GM12891 (cell line): Measurements from ENCODE around the gene NBEA.

ENCODE experiments used
- PAX5 ChIP-seq: IDR thresholded peaks from 2 replicates; pipeline ENCODE4 v1.6.1; 2011; ENCODE audit warnings: low read length, moderate library complexity, mild to moderate bottlenecking; ENCODE audit not compliant: insufficient read depth, severe bottlenecking
- POLR2A ChIP-seq: IDR thresholded peaks from 2 replicates; pipeline ENCODE4 v1.6.1; 2011; ENCODE audit warnings: low read depth, low read length, control low read depth
- POLR2AphosphoS5 ChIP-seq: IDR thresholded peaks from 2 replicates; pipeline ENCODE4 v1.6.1; 2011; ENCODE audit warnings: low read depth, low read length, control low read depth
- POU2F2 ChIP-seq: IDR thresholded peaks from 2 replicates; pipeline ENCODE4 v1.6.1; 2011; ENCODE audit warnings: low read depth, mild to moderate bottlenecking, control low read depth, low read length, moderate library complexity
- TAF1 ChIP-seq: IDR thresholded peaks from 2 replicates; pipeline ENCODE4 v1.6.1; 2011; ENCODE audit warnings: low read depth, low read length, control low read depth

- no peak for TF ChIP-seq POLR2AphosphoS5
- no peak for TF ChIP-seq POLR2A
- TF ChIP-seq TAF1: no peak
- no peak for TF ChIP-seq POU2F2
- TF ChIP-seq PAX5: no peak
Observed at GRCh38 chr13:35554972-35555623, 613.0 kb downstream of the NBEA start.
